Measurements from ENCODE around the gene AHDC1.
A peak's percentile ranks its signal among the peaks of the same experiment; 100 is the strongest.

AHDC1 gene, protein sequence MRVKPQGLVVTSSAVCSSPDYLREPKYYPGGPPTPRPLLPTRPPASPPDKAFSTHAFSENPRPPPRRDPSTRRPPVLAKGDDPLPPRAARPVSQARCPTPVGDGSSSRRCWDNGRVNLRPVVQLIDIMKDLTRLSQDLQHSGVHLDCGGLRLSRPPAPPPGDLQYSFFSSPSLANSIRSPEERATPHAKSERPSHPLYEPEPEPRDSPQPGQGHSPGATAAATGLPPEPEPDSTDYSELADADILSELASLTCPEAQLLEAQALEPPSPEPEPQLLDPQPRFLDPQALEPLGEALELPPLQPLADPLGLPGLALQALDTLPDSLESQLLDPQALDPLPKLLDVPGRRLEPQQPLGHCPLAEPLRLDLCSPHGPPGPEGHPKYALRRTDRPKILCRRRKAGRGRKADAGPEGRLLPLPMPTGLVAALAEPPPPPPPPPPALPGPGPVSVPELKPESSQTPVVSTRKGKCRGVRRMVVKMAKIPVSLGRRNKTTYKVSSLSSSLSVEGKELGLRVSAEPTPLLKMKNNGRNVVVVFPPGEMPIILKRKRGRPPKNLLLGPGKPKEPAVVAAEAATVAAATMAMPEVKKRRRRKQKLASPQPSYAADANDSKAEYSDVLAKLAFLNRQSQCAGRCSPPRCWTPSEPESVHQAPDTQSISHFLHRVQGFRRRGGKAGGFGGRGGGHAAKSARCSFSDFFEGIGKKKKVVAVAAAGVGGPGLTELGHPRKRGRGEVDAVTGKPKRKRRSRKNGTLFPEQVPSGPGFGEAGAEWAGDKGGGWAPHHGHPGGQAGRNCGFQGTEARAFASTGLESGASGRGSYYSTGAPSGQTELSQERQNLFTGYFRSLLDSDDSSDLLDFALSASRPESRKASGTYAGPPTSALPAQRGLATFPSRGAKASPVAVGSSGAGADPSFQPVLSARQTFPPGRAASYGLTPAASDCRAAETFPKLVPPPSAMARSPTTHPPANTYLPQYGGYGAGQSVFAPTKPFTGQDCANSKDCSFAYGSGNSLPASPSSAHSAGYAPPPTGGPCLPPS (N-terminal part only)

DNA sequence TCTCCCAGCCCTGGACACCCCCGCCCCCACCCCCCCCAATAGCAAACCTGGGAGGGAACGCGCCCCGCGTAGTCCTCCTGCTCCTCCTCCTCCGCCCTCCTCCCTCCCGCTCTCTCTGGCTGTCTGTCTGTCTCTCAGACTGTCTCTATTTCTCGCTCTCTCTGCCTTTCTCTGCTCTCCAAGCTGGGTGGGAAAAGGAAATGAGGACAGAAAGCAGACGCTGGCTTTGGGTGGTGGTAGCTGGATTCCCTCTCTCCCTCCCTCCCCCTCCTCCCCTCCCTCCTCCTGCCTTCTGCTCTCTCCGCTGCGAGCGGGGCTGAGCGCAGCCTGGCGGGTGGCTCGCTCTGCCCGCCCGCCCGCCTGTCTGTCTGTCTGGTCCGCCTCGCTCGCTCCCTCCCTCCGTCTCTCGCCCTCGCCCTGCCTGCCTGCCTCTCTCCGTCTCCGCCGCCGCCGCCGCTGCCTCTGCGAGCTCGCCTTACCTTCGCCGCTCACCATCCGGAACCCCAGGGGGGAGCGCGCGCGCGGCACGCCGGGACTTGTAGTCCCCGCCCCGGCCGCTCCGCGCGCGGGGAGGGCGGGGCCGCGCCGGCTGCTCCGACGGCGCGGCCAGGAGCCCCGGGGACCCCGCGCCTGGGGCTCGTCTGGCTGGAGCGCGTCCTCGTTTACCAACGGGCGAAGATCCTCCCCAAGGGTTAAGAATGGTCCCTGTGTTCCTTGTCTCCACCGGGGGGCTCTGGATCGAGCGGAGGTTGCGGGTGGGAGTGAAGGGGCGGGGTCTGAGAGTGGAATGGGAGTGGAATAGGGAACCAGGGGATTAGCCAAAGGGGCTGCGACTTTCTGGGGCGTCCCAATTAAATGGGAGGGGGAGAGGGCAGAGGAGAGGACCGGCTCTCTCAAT is at the start of gene AHDC1:
AHDC1 (minus strand) TSS at position 464 of the 898 bp plus-strand sequence. CDS start 52,029 bp downstream, outside the sequence.
- peak; percentile 65 for ATAC-seq
- TF ChIP-seq, protein P1, sequence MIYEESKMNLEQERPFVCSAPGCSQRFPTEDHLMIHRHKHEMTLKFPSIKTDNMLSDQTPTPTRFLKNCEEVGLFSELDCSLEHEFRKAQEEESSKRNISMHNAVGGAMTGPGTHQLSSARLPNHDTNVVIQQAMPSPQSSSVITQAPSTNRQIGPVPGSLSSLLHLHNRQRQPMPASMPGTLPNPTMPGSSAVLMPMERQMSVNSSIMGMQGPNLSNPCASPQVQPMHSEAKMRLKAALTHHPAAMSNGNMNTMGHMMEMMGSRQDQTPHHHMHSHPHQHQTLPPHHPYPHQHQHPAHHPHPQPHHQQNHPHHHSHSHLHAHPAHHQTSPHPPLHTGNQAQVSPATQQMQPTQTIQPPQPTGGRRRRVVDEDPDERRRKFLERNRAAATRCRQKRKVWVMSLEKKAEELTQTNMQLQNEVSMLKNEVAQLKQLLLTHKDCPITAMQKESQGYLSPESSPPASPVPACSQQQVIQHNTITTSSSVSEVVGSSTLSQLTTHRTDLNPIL (CRISPR knock-in tag; IDR thresholded peaks at IDR 0.05; ENCODE audit: low read depth): no peak
- TF ChIP-seq TOX (CRISPR knock-in tag; IDR thresholded peaks at IDR 0.05; ENCODE audit: borderline replicate concordance) (no peak), TCF4 (CRISPR knock-in tag; IDR thresholded peaks at IDR 0.05; ENCODE audit: borderline replicate concordance) (no peak), PPARA (CRISPR knock-in tag; IDR thresholded peaks at IDR 0.05; ENCODE audit: borderline replicate concordance) (no peak), GLIS3 (CRISPR knock-in tag; IDR thresholded peaks at IDR 0.05) (no peak), ZNF565 (CRISPR knock-in tag; conservative IDR thresholded peaks at IDR 0.05; ENCODE audit: low read depth) (no peak), ZNF8 (CRISPR knock-in tag; IDR thresholded peaks at IDR 0.05) (no peak), ZC3H10 (CRISPR knock-in tag; IDR thresholded peaks at IDR 0.05) (no peak), ZFP30 (CRISPR knock-in tag; IDR thresholded peaks at IDR 0.05) (no peak), CSDC2 (CRISPR knock-in tag; IDR thresholded peaks at IDR 0.05) (no peak), ZFP3 (CRISPR knock-in tag; IDR thresholded peaks at IDR 0.05) (no peak), BACH2 (CRISPR knock-in tag; IDR thresholded peaks at IDR 0.05; ENCODE audit: borderline replicate concordance) (no peak), ARNTL (CRISPR knock-in tag; IDR thresholded peaks at IDR 0.05; ENCODE audit: borderline replicate concordance, low read depth) (no peak)
- TF ChIP-seq, protein P2, sequence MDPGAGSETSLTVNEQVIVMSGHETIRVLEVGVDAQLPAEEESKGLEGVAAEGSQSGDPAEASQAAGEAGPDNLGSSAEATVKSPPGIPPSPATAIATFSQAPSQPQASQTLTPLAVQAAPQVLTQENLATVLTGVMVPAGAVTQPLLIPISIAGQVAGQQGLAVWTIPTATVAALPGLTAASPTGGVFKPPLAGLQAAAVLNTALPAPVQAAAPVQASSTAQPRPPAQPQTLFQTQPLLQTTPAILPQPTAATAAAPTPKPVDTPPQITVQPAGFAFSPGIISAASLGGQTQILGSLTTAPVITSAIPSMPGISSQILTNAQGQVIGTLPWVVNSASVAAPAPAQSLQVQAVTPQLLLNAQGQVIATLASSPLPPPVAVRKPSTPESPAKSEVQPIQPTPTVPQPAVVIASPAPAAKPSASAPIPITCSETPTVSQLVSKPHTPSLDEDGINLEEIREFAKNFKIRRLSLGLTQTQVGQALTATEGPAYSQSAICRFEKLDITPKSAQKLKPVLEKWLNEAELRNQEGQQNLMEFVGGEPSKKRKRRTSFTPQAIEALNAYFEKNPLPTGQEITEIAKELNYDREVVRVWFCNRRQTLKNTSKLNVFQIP (CRISPR knock-in tag; IDR thresholded peaks at IDR 0.05; ENCODE audit: borderline replicate concordance, low read depth): no peak
- TF ChIP-seq, protein P3, sequence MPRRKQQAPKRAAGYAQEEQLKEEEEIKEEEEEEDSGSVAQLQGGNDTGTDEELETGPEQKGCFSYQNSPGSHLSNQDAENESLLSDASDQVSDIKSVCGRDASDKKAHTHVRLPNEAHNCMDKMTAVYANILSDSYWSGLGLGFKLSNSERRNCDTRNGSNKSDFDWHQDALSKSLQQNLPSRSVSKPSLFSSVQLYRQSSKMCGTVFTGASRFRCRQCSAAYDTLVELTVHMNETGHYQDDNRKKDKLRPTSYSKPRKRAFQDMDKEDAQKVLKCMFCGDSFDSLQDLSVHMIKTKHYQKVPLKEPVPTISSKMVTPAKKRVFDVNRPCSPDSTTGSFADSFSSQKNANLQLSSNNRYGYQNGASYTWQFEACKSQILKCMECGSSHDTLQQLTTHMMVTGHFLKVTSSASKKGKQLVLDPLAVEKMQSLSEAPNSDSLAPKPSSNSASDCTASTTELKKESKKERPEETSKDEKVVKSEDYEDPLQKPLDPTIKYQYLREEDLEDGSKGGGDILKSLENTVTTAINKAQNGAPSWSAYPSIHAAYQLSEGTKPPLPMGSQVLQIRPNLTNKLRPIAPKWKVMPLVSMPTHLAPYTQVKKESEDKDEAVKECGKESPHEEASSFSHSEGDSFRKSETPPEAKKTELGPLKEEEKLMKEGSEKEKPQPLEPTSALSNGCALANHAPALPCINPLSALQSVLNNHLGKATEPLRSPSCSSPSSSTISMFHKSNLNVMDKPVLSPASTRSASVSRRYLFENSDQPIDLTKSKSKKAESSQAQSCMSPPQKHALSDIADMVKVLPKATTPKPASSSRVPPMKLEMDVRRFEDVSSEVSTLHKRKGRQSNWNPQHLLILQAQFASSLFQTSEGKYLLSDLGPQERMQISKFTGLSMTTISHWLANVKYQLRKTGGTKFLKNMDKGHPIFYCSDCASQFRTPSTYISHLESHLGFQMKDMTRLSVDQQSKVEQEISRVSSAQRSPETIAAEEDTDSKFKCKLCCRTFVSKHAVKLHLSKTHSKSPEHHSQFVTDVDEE (CRISPR knock-in tag; IDR thresholded peaks at IDR 0.05): no peak
- TF ChIP-seq, protein P4, sequence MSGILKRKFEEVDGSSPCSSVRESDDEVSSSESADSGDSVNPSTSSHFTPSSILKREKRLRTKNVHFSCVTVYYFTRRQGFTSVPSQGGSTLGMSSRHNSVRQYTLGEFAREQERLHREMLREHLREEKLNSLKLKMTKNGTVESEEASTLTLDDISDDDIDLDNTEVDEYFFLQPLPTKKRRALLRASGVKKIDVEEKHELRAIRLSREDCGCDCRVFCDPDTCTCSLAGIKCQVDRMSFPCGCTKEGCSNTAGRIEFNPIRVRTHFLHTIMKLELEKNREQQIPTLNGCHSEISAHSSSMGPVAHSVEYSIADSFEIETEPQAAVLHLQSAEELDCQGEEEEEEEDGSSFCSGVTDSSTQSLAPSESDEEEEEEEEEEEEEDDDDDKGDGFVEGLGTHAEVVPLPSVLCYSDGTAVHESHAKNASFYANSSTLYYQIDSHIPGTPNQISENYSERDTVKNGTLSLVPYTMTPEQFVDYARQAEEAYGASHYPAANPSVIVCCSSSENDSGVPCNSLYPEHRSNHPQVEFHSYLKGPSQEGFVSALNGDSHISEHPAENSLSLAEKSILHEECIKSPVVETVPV (CRISPR knock-in tag; IDR thresholded peaks at IDR 0.05): no peak

DNA sequence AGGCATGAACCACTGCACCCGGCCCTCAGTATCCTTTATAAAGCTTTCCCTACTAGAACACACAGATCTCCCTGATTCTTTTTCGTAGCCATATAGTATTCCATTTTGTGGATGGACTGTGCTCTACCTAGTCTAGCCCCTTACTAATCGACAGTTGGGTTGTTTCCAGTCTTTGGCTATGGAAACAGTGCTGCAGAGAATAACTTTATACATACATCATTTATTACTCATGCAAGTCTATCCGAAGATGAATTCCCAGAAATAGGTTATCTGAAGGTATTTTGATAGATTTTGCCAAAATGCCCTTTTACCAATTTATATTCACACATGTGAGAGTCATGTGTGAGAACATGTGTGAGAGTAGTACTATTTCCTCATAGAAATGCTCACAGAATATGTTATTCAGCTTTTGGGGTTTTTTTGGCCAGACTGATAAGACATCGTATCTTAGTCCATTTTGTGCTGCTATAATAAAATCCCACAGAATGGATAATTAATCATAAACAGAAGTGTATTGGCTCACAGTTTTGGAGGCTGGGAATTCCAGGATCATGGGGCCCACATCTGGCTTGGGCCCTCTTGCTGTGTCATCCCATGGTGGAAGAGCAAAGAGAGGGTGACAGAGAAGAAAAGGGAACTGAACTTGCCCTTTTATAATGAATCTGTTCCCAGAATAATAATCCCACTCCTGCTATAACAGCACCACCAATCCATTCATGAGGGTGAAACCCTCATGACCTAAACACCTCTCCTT is 48.3 kb upstream of the AHDC1 start:
- TF ChIP-seq SNAI2 (CRISPR knock-in tag; IDR thresholded peaks at IDR 0.05): no peak
- TF ChIP-seq RARB (CRISPR knock-in tag; IDR thresholded peaks at IDR 0.05): no peak
- TF ChIP-seq, protein P4 (CRISPR knock-in tag; IDR thresholded peaks at IDR 0.05): no peak
- no peak for TF ChIP-seq ARNTL (CRISPR knock-in tag; IDR thresholded peaks at IDR 0.05; ENCODE audit: borderline replicate concordance, low read depth)
- TF ChIP-seq PPARA (CRISPR knock-in tag; IDR thresholded peaks at IDR 0.05; ENCODE audit: borderline replicate concordance): no peak
- no peak for TF ChIP-seq ZC3H10 (CRISPR knock-in tag; IDR thresholded peaks at IDR 0.05)
- no peak for TF ChIP-seq ZFP30 (CRISPR knock-in tag; IDR thresholded peaks at IDR 0.05)
- ATAC-seq: no peak

Data from SK-N-SH treated with all-trans-retinoic acid at 6 μM for 48 hours (cell line).